SIG-M5 treated with dmso at 0.1 percent for 504 hours (cell line): ENCODE data around the gene GNG13.
"Not testable (repeated sequence)": the region's sequence is repeated elsewhere in the genome, so short reads cannot be mapped to it uniquely, and the experiment has no call there.

Experiments
- DNase-seq: peaks from one replicate; lab custom pipeline; 2025; ENCODE audit not compliant: unreplicated experiment; lab: John Stamatoyannopoulos, UW

The GNG13 gene, protein sequence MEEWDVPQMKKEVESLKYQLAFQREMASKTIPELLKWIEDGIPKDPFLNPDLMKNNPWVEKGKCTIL

DNA sequence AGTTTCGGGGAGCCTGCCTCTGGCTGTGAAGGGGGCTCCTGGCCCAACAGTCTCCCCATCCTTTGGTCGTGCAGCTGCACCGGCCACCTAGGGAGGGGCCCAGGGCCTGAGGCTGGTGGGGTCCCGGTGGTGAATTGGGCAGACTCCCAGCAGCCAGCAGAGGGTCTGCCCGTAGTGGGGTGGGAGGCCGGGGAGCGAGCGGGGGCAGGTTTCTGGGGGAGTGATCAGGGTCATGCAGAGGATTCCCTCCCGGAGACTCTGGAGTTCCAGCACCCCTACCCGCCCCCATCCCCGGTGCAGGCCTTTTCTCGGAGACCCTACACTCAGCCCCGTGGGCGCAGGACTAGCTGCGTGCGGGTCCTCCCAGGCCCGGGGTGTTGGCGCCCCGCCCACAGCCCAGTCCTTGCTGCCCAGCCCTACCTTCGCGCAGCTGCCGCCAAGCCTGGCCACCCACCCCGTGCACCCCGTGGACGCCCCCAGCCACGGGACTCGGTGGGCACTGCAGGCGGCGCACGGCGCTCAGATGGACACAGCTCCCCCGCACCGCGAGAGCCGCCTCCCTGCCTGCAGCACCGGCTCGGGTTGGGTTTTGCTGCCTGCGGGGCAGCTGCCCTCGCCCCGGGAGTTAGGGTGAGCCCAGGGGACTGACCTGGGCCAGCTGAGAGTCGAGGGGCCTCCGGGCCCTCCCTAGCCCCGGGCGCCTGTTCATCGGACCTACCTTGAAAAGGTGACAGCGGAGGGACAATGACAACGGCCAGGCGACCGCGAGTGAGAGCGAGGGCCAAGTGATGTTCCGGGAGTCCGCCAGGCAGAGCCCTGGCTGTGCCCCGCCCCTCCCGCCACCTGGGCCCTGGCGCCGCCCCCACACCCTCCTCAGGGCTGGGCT is at the start of gene GNG13:
Gene GNG13, minus strand, starts transcription at position 787 of the 886 bp plus-strand sequence. CDS start 1,657 bp downstream, outside the sequence.
- DNase-seq, result no peak

GRCh38 chr16:848510-849253 is 48.1 kb upstream of the GNG13 start:
- no peak for DNase-seq

GRCh38 chr16:847681-848445 is 47.3 kb upstream of the GNG13 start:
- DNase-seq, result no peak

- DNase-seq, result no peak
These were observed 46.6 kb upstream of the GNG13 start for GRCh38 chr16:847151-847550.

DNA sequence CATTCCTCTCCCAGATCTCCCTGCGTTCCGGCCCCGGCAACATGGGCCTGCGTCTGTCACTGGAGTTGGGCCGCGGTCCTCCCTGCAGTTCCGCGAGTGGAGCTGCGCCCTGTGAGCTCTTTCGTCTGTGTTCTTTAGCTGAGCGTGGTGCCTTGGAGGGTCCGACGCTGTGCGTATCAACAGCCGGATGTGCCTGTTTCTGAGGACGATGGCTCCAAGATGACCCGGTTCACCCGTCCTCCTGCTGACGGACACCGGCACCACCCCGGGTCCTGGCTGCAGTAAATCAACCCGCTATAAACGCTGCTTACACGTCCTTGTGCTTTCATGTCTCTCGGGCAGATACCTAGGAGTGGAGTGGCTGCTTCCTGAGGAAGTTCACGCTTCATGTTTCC is 44.8 kb upstream of the GNG13 start:
- no peak for DNase-seq

DNA sequence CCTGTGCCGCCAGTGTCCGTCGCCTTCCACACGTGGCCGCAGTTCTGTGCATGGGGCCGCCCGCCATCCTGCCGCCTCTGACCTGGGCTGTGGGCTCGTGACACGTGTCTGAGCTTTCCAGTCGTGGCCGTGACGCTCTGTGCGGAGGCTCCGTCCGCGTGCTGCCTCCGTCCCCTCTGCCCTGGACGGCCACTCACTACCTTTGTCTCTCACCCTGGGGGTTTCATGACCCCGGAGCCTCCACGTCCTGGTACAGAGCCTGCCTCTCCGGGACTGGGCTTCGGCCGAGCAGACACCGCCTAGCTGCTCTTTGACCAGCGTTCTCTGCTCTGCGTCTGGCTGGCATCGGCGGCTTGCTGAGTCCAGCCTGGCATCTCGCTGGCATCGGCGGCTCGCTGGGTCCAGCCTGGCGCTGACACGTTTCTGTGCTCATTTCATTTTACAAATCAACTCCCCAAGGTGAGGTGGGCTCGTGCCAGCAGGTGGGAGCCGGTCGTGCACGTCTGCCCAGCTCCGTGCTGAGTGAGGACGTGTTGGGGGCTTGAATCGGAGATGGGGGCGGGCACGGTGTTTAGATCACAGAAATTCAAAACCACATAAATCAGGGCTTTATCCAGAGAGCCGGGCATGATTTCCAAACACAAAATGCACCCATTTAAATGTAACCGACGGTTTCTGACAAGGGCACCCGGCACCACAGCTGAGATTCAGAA is 44.3 kb upstream of the GNG13 start:
- DNase-seq, result no peak

- DNase-seq, result no peak
These were observed 43.2 kb upstream of the GNG13 start for GRCh38 chr16:843771-844170.

GRCh38 chr16:842711-843560 is 42.4 kb upstream of the GNG13 start:
- no peak for DNase-seq

GRCh38 chr16:842061-842476 is 41.5 kb upstream of the GNG13 start:
- DNase-seq, result no peak

- no peak for DNase-seq
These were observed 41.0 kb upstream of the GNG13 start for GRCh38 chr16:841455-842060.

DNA sequence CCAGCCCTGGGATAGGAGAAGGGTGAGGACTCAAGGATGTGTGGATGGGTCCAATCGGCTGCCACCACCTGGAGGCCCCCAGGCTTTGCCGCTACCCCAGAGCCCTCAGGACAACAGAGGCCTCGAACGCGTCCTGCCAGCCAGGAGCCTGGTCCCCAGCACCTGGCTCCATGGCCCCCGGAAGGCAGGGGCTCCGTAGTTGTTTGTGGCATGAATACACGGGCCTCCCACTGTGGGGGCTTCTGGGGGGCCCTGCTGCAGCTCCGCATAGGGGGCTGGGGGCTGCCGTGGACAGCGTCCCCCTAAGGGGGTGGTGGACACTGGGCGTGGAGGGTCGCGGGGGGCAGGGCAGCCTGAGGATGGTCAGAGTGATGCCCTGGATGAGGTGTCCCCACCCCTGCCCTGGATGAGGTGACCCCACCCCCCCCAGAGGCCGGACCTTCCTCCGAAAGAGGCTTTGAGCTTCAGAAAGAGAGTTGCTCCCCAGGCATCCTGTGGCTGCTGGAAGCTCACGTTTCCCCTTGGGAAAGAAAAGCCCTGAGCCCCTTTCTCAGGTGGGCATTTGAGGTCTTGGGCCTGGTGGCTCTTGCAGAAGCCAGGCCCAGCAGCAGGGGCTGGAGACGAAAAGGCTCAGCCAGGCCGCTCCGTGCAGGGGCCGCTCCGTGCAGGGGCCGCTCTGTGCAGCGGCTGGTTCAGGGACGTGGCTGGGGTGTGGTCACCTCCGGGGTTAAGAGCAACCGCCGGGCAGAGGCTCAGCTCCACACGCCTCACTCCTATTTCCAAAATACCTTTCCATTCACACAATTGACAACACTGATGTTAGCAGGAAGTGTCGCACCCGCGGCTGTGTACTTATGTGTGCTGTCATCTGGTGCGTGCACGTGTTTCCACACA is 40.3 kb upstream of the GNG13 start:
- no peak for DNase-seq

DNA sequence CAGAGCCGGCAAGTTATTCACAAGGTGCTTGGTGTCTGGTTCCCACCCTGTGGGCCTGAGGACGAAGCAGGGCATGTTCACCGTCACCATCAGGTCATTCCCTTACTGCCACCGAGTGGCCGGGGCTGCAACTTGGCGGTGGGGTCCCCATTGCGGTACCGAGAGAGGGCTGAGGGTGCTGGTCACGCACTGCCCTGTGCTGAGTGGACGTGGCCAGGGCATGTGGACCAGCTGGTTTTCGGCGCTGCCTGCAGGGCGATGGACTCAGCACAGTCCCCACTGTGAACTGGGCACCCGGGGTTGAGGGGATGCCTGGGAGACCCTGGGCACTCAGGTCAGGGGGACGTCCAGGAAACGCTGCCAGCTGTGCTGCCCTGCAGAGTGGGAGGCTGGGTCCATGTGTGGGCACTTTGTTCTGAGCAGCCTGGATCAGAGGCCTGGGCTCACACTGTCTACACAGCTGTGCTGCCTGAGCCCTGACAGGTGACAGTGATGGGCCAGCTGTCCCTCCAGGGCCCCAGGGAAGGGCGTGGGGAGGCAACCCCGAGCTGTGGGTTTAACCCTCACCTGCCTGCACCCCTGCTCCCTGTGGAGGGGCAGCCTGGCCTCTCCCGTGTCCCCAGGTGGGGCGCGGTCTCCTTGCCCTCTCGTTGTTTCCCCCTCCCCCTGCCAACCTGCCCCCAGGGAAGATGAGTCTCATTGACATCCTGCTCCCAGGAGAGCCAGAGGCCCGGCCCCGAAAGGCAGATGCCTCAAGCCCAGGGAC is 39.3 kb upstream of the GNG13 start:
- no peak for DNase-seq

- no peak for DNase-seq
These were observed 38.2 kb upstream of the GNG13 start for GRCh38 chr16:838741-839140.

- DNase-seq, result not testable (repeated sequence)
These were observed 36.3 kb upstream of the GNG13 start for GRCh38 chr16:836822-837221.

GRCh38 chr16:836221-836620 is 35.7 kb upstream of the GNG13 start:
- no peak for DNase-seq

DNA sequence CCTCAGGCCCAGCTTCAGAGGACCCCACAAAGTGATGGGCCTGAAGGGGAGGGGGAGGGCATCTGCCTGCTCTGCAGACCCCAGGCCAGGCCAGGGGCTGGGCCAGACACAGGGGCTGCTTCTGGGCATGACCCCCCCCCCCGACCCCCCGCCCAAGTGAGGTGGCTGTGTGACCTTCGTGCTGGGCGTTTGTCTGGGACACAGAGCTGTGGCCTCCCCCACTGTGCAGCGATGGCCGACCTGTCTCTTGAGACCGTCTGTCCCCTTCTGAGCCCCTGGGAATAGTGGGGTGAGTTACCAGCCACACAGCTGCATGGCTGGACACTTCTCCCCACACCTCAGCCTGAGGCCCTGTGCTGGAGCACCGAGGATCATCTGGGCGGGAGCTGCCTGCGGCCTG is 34.8 kb upstream of the GNG13 start:
- DNase-seq, result no peak

DNA sequence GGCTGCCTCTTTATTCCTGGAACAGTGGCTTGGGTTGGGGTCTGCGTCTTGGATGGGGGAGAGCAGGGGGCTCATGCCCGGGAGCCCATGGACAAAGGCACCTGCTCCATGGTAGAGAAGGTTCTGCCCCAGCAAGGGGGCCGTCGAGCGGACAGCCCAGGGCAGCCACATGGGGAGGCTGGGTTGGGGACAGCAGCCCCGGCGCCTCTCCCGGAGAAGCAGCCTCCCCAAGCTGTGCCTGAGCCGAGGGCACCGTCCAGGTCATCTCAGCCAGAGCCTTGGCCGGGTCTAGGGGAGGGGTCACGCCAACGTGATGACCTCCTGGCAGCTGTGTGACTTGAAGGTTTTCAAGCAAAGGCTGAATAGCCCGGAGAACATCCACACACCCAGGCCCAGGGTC is 32.9 kb upstream of the GNG13 start:
- DNase-seq, result no peak
